MCF 10A (cell line): ENCODE data around the gene ANKRA2. TPM values are rescaled to one million over a fixed set of nuclear protein-coding genes. Genes with fewer than 3 reads are reported as not detected.

Experiments used
- BruUV-seq: library from RNA; stranded (reverse); fragments of 400-500 nt; replicated peaks from 2 replicates; lab custom pipeline; 2021; lab: Mats Ljungman, UMichigan
- CTCF ChIA-PET: fragments of 300-600 bp; sonication (Branson Sonifier 250); formaldehyde crosslinking; extraction: SDS; loops from one replicate; lab custom pipeline; 2021; ENCODE audit warnings: antibody characterized with exemption, inconsistent platforms; lab: Yijun Ruan, JAX
- POLR2A ChIA-PET: fragments of 300-600, 350-650 bp; sonication (Branson Sonifier 250); formaldehyde crosslinking; extraction: SDS; loops from one replicate; lab custom pipeline; 2020; ENCODE audit warnings: antibody characterized with exemption, inconsistent platforms; lab: Yijun Ruan, JAX
- DNase-seq: peaks from one replicate; pipeline ENCODE4 v3.0.0-alpha.2; 2018; ENCODE audit not compliant: unreplicated experiment
- H3K27ac Mint-ChIP-seq: one replicate; pipeline ENCODE4 v1.8.0; 2022; ENCODE audit warnings: mild to moderate bottlenecking, low read depth, mixed read lengths; ENCODE audit not compliant: unreplicated experiment
- H3K27me3 Mint-ChIP-seq: one replicate; pipeline ENCODE4 v1.8.0; 2022; ENCODE audit warnings: mixed read lengths; ENCODE audit not compliant: insufficient read depth, unreplicated experiment
- H3K36me3 Mint-ChIP-seq: one replicate; pipeline ENCODE4 v1.8.0; 2022; ENCODE audit warnings: mild to moderate bottlenecking, moderate library complexity, mixed read lengths; ENCODE audit not compliant: insufficient read depth, unreplicated experiment
- H3K4me1 Mint-ChIP-seq: one replicate; pipeline ENCODE4 v1.8.0; 2022; ENCODE audit warnings: mixed read lengths; ENCODE audit not compliant: insufficient read depth, unreplicated experiment
- H3K4me3 Mint-ChIP-seq: one replicate; pipeline ENCODE4 v1.8.0; 2022; ENCODE audit warnings: mild to moderate bottlenecking, moderate library complexity, mixed read lengths; ENCODE audit not compliant: unreplicated experiment
- H3K9me3 Mint-ChIP-seq: one replicate; pipeline ENCODE4 v1.8.0; 2022; ENCODE audit warnings: mixed read lengths; ENCODE audit not compliant: unreplicated experiment
- CTCF ChIP-seq: fragments of 200-600 bp; IDR thresholded peaks from one replicate; pipeline ENCODE4 v1.8.0; 2022; ENCODE audit warnings: antibody characterized with exemption, mild to moderate bottlenecking; ENCODE audit not compliant: unreplicated experiment
- intact Hi-C: fragments of 100-400 bp; cut with micrococcal nuclease; formaldehyde crosslinking; loops from 2 replicates; pipeline ENCODE4 v1.14.1; 2022
- total RNA-seq: library from RNA; stranded (reverse); gene quantifications from 2 replicates; pipeline ENCODE4 v1.2.3, GENCODE V29; 2022

ANKRA2 gene
- total RNA-seq, 1 experiment from 2014 or later, result 19.3 TPM

DNA sequence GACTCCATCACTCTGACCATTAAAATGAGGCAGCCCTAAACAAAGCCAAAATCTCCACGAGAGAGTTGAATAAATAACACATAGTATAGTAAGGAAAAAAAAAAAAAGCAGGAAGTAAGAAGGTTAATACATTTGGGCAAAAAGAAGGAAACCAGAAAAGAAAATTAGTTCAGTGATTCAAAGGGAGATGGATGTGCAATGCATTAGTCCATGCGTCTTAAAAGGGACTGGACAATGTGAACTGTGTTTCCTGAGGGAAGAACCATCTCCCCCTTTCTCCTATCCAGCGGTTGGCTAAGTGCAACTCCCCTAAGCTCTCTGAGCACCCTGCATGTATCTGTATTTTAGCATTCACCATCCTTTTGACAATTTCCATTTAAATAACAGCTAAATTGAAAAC, 1.4 kb downstream of the ANKRA2 start:
- no peak for TF ChIP-seq CTCF
- peak overlapping the region; percentile 94 for H3K27ac Mint-ChIP-seq
- POLR2A ChIA-PET, result interaction anchor here (0.6 to 6.0 kb wide), 17 partner anchors 9 to 577 kb away, joined by 3 to 84 read pairs (median 4); partner anchors contain the start of genes ARHGEF28 and BTF3
- no peak for DNase-seq
- intact Hi-C loops, result loop anchor here (1.0 kb wide), 1 partner anchor 45 kb away; no protein-coding TSS in a partner anchor
- H3K4me1 Mint-ChIP-seq, result peaks cover 11% of the 10 kb centered on the region
- no peaks in the 10 kb centered on the region for H3K9me3 Mint-ChIP-seq
- no TSS peak for BruUV-seq
- H3K36me3 Mint-ChIP-seq, result peaks cover 39% of the 10 kb centered on the region
- H3K4me3 Mint-ChIP-seq, result peak overlapping the region; percentile 84
- no peaks in the 10 kb centered on the region for H3K27me3 Mint-ChIP-seq
- CTCF ChIA-PET, result interaction anchor here (0.6 to 1.5 kb wide), 6 partner anchors 27 to 1200 kb away, joined by 3 to 5 read pairs (median 4); no protein-coding TSS in a partner anchor

GRCh38 chr5:73558950-73559349, 6.5 kb downstream of the ANKRA2 start:
- BruUV-seq, result no TSS peak
- no peak overlapping the region for H3K27ac Mint-ChIP-seq
- intact Hi-C loops, result no loop called here
- H3K27me3 Mint-ChIP-seq, result no peaks in the 10 kb centered on the region
- no peak for TF ChIP-seq CTCF
- peaks cover 74% of the 10 kb centered on the region for H3K36me3 Mint-ChIP-seq
- CTCF ChIA-PET, result interaction anchor here (0.6 to 2.3 kb wide), 5 partner anchors 22 to 243 kb away, joined by 3 to 12 read pairs (median 4); no protein-coding TSS in a partner anchor
- no peak overlapping the region for H3K4me3 Mint-ChIP-seq
- H3K4me1 Mint-ChIP-seq, result peaks cover 9% of the 10 kb centered on the region
- peak; percentile 27 for DNase-seq
- POLR2A ChIA-PET, result interaction anchor here (0.7 to 1.6 kb wide), 2 partner anchors 10 to 13 kb away, joined by 3 to 4 read pairs; no protein-coding TSS in a partner anchor
- H3K9me3 Mint-ChIP-seq, result no peaks in the 10 kb centered on the region

DNA sequence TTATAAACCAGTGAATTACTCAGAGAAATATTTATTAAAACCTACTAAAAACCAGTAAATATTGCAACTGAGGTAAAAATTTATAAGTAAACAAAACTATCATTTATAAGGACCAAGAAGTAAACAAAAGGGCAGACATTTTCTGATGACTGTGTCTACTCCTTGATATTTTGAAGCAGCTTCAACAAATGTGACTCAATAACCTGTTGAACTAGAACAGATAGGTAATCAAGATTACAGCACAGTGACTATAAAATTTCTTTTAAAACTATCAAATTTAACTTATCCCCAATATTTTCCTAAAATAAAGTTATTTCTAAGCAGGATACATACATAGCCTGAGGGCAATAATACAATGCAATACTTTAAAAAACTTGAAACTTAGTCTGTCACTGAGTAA, 12.8 kb downstream of the ANKRA2 start:
- no peak for DNase-seq
- no peaks in the 10 kb centered on the region for H3K27me3 Mint-ChIP-seq
- H3K36me3 Mint-ChIP-seq, result peaks cover 55% of the 10 kb centered on the region
- BruUV-seq, result no TSS peak
- ChIA-PET CTCF (interaction anchor here (0.6 kb wide), 1 partner anchor 141 kb away, joined by 3 read pairs; no protein-coding TSS in a partner anchor), POLR2A (interaction anchor here (0.6 to 6.5 kb wide), 3 partner anchors 9 to 14 kb away, joined by 3 to 48 read pairs (median 3); partner anchors contain the start of genes ANKRA2 and UTP15)
- no peaks in the 10 kb centered on the region for H3K9me3 Mint-ChIP-seq
- no peaks in the 10 kb centered on the region for H3K4me1 Mint-ChIP-seq
- no peak for TF ChIP-seq CTCF
- H3K4me3 Mint-ChIP-seq, result no peak overlapping the region
- intact Hi-C loops, result no loop called here
- no peak overlapping the region for H3K27ac Mint-ChIP-seq

- H3K4me1 Mint-ChIP-seq, result no peaks in the 10 kb centered on the region
- BruUV-seq, result TSS peak; percentile 15
- no peaks in the 10 kb centered on the region for H3K27me3 Mint-ChIP-seq
- TF ChIP-seq CTCF, result no peak
- H3K9me3 Mint-ChIP-seq, result no peaks in the 10 kb centered on the region
- intact Hi-C loops, result no loop called here
- no peak overlapping the region for H3K27ac Mint-ChIP-seq
- ChIA-PET CTCF (no interaction called here), POLR2A (no interaction called here)
- no peak for DNase-seq
- H3K4me3 Mint-ChIP-seq, result no peak overlapping the region
- peaks cover 39% of the 10 kb centered on the region for H3K36me3 Mint-ChIP-seq
Measured at GRCh38 chr5:73550016-73550415, 15.4 kb downstream of the ANKRA2 start.
